GM12878 (cell line): ENCODE data around the gene SCGB1A1.

Experiments
- CTCF ChIP-seq, 3 experiments: IDR thresholded peaks in 2 of 3; conservative IDR thresholded peaks in 1 of 3; 2 replicates each; pipeline ENCODE4 v1.5.1; 2011; ENCODE audit warnings: low read depth in 3 of 3, low read length in 3 of 3, mild to moderate bottlenecking in 3 of 3, control low read depth in 2 of 3, moderate library complexity in 2 of 3, inconsistent platforms in 1 of 3, mixed read lengths in 1 of 3; ENCODE audit not compliant: control insufficient read depth in 2 of 3, insufficient read depth in 1 of 3; ENCODE audit errors: extremely low read depth in 1 of 3
- MXI1 ChIP-seq: fragments of 150-350 bp; IDR thresholded peaks from 2 replicates; pipeline ENCODE4 v1.6.1; 2011; ENCODE audit warnings: low read depth, mild to moderate bottlenecking, inconsistent platforms, low read length, improper control_type of control experiment
- SP1 ChIP-seq: IDR thresholded peaks from one replicate; pipeline ENCODE4 v1.6.1; 2011; ENCODE audit warnings: low read depth, low read length

- TF ChIP-seq SP1 (no peak), MXI1 (no peak), CTCF (IDR thresholded peaks at IDR 0.05 in 2 of 3, conservative IDR thresholded peaks at IDR 0.05 in 1 of 3; ENCODE audit: control insufficient read depth in 2 of 3, extremely low read depth in 1 of 3, insufficient read depth in 1 of 3, low read depth in 3 of 3, low read length in 3 of 3) (no peak)
These were observed 43.7 kb downstream of the SCGB1A1 start for GRCh38 chr11:62462508-62462892.
